ENCODE measurements around the gene MXRA7. TPM values are rescaled to one million over a fixed set of nuclear protein-coding genes. Genes with fewer than 3 reads are reported as not detected.

The MXRA7 gene
- total RNA-seq, 4 donors from 2014 or later: 24.3 to 43.0 (median 30.6) TPM

DNA sequence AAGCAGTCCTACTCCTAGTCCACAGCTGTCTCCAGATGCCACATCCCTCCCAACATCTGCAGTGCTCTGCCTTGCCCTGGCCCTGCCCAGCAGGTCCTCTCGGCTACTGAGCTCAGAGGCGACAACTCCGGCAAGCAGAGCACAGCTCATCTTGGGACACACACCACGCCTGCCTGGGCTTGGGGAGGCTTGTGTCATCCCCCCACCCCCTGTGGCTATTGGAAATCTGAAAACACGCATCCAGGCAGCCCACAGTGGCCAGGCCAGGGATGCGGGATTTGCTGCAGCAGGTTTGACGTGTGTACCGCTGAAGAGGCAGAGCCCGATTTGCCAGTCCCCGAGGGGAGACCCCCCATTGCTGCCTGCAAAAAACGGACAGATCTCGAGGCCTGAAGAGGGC lies 25.4 kb downstream of the MXRA7 start:
- DNase-seq: no peak
- TF ChIP-seq POLR2A (IDR thresholded peaks at IDR 0.05): no peak
- TF ChIP-seq CTCF (IDR thresholded peaks at IDR 0.05 in 4 of 5, conservative IDR thresholded peaks at IDR 0.05 in 1 of 5): no peak
- intact Hi-C loops (cut with DNase I; ENCODE audit: low total_unique reads): no loop called here

GRCh38 chr17:76684756-76685155 lies 26.0 kb downstream of the MXRA7 start:
- in situ Hi-C loops (cut with MboI; ENCODE audit: low sequenced_read_pairs in 4 of 4): no loop called here
- H3K27ac ChIP-seq: no peak overlapping the region
- ATAC-seq (no peak), DNase-seq (no peak)
- H3K27me3 ChIP-seq: no peaks in the 10 kb centered on the region
- H3K36me3 ChIP-seq: no peaks in the 10 kb centered on the region
- no peak overlapping the region for H3K4me3 ChIP-seq
- intact Hi-C loops (cut with DNase I; ENCODE audit: low total_unique reads): no loop called here
- TF ChIP-seq POLR2A (IDR thresholded peaks at IDR 0.05) (no peak), CTCF (IDR thresholded peaks at IDR 0.05 in 4 of 5, conservative IDR thresholded peaks at IDR 0.05 in 1 of 5) (no peak)
- H3K9me3 ChIP-seq: no peaks in the 10 kb centered on the region
- peaks cover 33 to 43% of the 10 kb centered on the region in 2 donors for H3K4me1 ChIP-seq

More for the DNA sequence above, 25.4 kb downstream of the MXRA7 start:
- Histone ChIP-seq H3K4me3 (no peak overlapping the region), H3K27ac (peak overlapping the region in 2 of 4 donors; percentile 54 to 70), H3K4me1 (peaks cover 33 to 43% of the 10 kb centered on the region in 2 donors), H3K36me3 (no peaks in the 10 kb centered on the region), H3K9me3 (no peaks in the 10 kb centered on the region), H3K27me3 (no peaks in the 10 kb centered on the region)
- no peak for ATAC-seq
- in situ Hi-C loops (cut with MboI; ENCODE audit: low sequenced_read_pairs in 4 of 4): no loop called here

- no peak overlapping the region for H3K27ac ChIP-seq
- H3K36me3 ChIP-seq: no peaks in the 10 kb centered on the region
- intact Hi-C loops (cut with DNase I; ENCODE audit: low total_unique reads): no loop called here
- no peaks in the 10 kb centered on the region for H3K9me3 ChIP-seq
- H3K27me3 ChIP-seq: no peaks in the 10 kb centered on the region
- peaks cover 28 to 38% of the 10 kb centered on the region in 2 donors for H3K4me1 ChIP-seq
- H3K4me3 ChIP-seq: no peak overlapping the region
- ATAC-seq (no peak), DNase-seq (no peak)
- TF ChIP-seq POLR2A (IDR thresholded peaks at IDR 0.05) (no peak), CTCF (IDR thresholded peaks at IDR 0.05 in 4 of 5, conservative IDR thresholded peaks at IDR 0.05 in 1 of 5) (no peak)
- in situ Hi-C loops (cut with MboI; ENCODE audit: low sequenced_read_pairs in 4 of 4): no loop called here
Measured at GRCh38 chr17:76683921-76684745, 26.6 kb downstream of the MXRA7 start.

- no peaks in the 10 kb centered on the region for H3K36me3 ChIP-seq
- no peak for ATAC-seq
- peaks cover 18 to 28% of the 10 kb centered on the region in 2 donors for H3K4me1 ChIP-seq
Measured at GRCh38 chr17:76683011-76683755, 27.6 kb downstream of the MXRA7 start.

More at GRCh38 chr17:76683011-76683755, 27.6 kb downstream of the MXRA7 start:
- in situ Hi-C loops (cut with MboI; ENCODE audit: low sequenced_read_pairs in 4 of 4): no loop called here
- DNase-seq: no peak
- TF ChIP-seq CTCF (IDR thresholded peaks at IDR 0.05 in 4 of 5, conservative IDR thresholded peaks at IDR 0.05 in 1 of 5) (no peak), POLR2A (IDR thresholded peaks at IDR 0.05) (no peak)
- Histone ChIP-seq H3K27ac (no peak overlapping the region), H3K9me3 (no peaks in the 10 kb centered on the region), H3K4me3 (no peak overlapping the region), H3K27me3 (no peaks in the 10 kb centered on the region)
- intact Hi-C loops (cut with DNase I; ENCODE audit: low total_unique reads): no loop called here

Data from gastrocnemius medialis (tissue), 4 donors.